ENCODE results near the gene ABCB11.
A peak's percentile ranks its signal among the peaks of the same experiment; 100 is the strongest.

The ABCB11 gene

GRCh38 chr2:169007356-169007755, 23.8 kb downstream of the ABCB11 start:
- DNase-seq: no peak

DNA sequence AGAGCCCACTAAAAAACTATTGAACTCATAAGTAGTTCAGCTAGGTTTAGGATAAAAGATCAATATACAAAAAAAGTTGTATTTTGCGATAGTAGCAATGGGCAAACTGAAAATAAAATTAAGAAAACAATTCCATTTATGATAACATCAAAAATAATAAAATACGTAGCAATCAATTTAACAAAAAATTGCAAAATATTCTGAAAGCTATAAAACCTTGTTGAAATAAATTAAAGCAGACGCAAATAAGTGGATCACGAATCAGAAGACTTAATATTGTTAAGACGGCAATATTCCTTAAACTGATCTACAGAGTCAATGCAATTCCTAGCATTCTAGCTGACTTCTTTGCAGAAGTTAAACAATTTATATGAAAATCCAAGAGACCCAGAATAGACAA, 24.5 kb downstream of the ABCB11 start:
- DNase-seq: no peak

GRCh38 chr2:169005994-169006393, 25.1 kb downstream of the ABCB11 start:
- DNase-seq: no peak

DNA sequence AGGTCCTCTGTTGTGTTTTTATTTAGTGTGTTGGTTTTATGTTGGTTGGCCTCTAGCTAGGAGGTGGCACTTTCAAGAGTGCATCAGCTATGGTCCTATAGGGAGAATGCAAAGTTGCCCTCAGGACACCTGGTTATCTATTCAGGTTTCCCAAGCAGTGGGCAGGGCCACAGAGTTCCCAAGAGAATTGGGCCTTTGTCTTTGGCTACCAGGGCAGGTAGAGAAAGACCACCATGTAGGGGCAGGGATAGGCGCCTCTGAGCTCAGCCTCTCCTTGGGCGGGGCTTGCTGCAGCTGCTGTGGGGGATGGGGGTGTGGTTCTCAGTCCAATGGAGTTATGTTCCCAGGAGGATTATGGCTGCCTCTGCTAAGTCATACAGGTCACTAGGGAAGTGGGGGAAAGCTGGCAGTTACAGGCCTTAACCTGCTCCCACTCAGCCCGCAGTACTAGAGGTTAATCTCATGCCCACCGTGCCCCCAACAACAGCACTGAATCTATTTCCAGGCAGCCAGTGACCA, 26.0 kb downstream of the ABCB11 start:
- no peak for DNase-seq

DNA sequence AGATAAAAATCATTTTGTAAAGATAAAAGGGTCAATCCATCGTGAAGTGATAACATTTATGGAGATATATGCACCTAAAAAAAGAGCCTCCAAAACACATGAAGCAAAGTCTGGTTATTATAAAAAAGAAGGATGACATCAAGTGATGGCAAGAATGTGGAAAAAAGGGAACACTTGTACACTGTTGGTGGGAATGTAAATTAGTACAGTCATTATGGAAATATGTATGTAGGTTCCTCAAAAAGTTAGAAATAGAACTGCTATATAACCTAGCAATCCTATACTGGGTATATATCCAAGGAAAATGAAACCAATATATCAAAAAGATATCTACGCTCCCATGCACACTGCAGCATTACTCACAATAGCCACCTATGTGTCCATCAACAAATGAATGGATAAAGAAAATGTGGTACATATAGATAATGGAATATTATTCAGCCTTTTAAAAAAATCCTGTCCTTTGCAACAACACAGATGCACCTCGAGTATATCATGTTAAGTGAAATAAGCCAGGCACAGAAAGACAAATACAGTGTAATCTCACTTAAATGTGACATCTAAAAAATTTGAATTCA, 28.9 kb downstream of the ABCB11 start:
- DNase-seq: no peak

DNA sequence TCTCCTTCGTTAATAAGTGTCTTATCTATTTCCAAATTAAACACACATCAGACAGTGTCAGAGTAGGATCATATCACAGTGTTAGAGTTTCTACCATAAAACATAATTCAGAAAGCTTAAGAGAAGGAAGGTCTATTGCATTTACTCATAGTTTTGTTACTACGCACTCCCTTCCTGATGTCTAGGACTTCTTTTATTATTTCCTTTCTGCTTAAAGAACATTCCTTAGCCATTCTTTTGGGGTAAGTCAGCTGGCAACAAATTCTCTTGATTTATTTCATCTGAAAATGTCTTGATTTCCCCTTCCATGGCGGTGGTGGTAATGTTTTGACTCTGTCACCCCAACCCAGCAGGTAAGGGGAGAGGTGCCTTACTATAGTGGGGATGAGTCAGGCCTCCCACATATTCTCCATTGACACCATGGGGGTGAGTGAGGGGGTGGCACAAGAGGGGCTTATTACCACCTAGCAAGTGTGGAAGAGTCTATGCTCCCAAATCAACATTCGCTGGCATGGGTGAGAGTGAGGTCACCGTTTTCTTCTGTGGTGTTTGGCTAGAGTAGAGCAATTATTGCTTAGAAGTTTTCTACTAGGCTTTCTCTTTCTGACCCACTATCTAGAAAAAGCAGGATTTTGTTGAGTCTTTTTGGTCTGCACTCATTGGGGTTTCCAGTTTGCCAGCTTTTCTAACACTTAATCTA, 29.9 kb downstream of the ABCB11 start:
- no peak for DNase-seq

GRCh38 chr2:168999668-169000213, 31.4 kb downstream of the ABCB11 start:
- DNase-seq: no peak

DNA sequence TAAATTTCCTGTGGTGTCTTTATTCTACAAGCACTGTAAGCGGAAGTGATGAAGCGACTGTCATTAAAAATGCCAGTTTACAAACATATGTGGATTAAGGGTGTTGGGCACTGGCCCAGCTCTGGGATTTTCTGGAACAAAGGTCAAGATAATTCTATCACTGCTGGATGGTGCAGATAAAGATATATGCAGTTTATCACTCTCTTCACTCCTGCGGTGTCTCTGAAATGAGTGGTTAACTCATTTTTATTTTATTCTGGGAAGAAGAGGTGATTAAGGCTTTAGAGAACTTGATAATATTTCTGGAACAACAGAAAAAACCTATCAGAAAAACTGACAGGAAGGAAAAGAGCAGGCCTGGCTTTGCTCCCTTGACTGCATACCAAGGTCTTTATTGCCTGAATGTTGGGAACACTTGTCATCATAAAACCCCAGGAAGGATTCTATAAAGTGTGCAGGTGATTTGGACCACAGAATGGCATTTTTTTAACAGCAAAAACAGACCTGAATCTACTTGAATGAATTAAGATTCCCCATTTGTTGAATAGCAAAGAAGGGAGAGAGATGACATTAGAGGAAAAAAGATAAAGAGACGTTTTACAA, 32.4 kb downstream of the ABCB11 start:
- DNase-seq: no peak

DNA sequence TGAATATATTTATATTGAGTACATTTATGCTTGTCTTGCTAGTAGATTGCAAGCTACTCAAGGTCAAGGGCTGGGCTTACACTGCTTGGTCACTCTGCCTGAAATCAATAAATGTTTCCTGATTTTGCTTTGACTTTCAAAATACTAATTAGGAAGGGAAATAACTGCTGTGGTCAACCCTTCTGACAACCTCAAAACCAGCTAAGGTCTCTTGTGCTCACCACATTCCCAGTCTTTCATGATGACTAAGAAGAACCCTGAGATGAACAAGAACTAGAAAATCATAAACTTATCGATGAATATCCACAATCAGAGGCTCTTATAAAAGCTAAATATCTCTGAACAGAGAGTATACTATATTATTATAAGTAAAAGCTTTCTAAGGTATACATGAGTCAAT, 33.3 kb downstream of the ABCB11 start:
- DNase-seq: no peak

GRCh38 chr2:168997118-168997521, 34.0 kb downstream of the ABCB11 start:
- no peak for DNase-seq

DNA sequence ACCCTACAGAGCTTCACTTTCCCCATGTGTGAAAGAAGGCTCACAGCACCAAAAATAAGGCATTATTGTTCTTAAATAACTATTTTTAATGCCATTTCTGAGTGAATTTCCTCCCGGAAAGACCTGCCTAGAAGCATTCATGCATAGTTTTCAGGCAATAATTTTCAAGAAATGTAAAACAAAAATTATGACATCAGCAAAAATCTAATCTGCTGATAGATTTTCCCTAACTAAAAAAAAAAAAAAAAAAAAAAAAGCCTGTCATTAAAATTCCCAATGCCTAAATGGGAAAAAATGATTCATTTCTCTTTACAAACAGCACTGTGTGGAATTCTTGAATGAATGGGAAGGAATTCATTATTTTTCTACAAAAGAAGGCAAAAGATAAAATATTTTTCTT, 35.4 kb downstream of the ABCB11 start:
- DNase-seq: no peak

- no peak for DNase-seq
These were observed 37.6 kb downstream of the ABCB11 start for GRCh38 chr2:168993538-168993937.

- no peak for DNase-seq
These were observed 38.4 kb downstream of the ABCB11 start for GRCh38 chr2:168992591-168993349.

DNA sequence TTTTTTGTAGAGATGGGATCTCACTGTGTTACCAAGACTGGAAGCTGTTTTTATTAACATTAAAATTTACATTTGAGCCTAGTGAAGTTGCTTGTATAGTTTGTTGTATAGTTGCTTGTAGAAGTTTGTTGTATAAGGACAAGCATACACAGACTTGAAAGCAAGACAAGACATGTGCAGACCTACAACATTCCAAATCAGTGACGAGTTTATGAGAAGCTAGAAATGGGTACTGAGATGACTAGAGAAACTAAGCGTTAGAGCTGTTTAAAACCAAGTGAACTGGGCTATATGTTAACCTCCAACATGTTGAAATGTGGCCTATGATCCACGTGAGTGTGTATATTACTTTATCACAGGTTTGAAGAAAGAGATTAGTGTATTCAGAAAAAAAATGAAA, 39.1 kb downstream of the ABCB11 start:
- no peak for DNase-seq

- DNase-seq: no peak
These were observed 42.4 kb downstream of the ABCB11 start for GRCh38 chr2:168988755-168989154.

DNA sequence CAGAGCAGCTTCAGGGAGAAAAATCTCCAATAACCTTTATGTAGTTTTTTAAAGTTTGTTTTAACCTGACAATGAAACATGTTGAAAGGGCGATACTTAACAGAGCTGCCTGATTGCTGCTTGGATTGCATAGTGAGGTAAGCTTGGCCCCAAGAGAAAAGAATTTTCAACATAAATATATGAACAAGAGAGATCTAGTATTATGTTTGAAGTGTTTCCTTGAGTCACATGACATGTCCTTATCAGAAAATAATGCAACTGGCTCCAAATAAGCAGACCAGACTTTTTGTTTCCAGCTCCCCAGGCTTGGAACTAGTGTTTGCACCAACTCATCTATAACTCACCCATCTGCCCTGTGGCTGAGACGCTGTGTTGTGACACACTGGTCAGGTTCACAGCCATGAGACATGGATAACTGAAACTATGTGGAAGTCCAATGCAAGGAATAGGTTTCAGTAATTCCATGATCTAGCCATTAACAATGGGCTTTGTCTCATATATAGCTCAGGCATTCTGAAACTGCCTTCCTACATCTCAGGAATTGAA, 44.7 kb downstream of the ABCB11 start:
- DNase-seq: no peak

DNA sequence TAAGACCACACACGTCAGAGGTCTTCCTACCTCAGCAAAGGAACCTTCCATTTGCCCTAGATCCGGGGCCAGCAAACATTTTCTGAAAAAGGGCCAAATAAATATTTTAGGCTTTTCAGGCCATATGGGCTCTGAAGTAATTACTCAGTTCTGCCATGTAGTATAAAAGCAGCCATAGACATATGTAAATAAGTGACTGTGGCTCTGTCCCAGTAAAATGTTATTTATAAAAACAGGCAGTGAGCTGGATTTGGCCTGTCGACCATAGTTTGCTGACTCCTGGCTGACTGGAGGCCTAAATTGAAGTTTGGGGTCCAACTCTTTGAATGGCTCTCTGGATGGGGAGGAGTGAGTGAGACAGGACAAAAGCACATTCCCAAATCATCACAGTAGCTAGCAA, 49.5 kb downstream of the ABCB11 start:
- no peak for DNase-seq

- no peak for DNase-seq
These were observed 52.7 kb downstream of the ABCB11 start for GRCh38 chr2:168978461-168978861.

GRCh38 chr2:168977608-168978007, 53.5 kb downstream of the ABCB11 start:
- DNase-seq: no peak

DNA sequence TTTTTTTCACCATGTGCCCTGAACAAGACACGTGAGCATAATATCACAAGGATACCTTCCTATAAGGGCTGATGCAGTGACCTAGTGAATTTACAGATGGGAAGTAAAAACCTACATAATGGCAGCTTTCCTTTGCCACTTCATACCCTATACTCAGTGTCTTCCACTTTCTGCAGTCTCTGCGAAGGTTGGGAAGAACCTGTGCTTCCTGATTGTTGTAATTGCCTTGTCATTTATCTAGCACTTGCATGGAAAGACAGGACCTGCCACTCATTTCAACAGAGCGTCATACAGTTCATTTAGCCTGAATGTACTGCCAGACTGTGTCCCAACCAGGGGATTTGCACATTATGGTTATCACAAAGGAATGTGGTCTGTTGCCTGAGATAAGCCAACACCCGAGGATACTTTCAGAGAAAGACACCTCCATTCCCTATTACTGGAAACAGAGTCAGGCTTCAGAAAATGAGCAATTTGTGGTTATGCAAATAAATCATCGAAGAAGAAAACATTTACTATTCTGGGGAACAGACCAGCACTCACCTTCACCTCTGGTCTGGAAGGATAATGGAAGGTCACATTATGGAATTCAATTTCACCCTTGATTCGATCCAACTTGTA, 55.0 kb downstream of the ABCB11 start:
- DNase-seq: peak; percentile 35

DNA sequence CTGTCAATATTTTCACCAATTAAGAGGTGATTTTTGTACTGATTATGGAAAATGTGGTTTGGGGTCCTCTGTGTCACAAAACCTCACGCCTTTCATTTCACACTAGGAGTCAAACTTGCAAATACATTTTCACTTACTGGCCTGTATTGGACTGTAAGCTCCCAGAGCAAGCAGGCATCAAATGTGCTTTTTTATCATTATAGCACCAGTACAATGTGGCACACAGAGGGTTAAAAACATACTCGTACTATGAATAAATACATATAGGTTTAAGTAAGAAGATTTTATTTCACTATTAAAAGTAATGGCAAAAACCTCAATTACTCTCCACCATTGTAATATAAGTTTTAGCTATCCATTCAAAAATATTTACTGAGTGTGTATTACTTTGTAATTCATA, 56.7 kb downstream of the ABCB11 start:
- DNase-seq: peak; percentile 25

DNA sequence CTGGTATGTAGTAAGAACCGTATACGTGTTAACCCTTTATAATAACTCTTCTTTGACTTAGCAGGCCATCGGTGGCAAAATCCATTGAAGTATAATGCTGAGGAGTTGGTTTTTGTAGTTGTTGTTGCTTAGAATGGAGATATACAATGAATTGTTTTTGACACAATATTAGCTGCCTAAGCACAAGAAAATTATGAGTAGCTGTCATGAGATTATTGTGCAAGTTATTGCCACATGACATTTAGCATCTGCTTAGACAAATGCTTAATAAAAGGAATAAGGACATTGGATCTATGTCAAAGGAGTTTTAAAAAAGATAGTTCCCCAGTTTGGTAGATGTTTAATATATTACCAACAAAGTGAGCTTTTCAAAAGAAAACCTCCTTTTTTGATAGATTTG, 59.9 kb downstream of the ABCB11 start:
- DNase-seq: no peak
